Measurements from ENCODE around the gene COL11A2.
"Not testable (repeated sequence)": the region's sequence is repeated elsewhere in the genome, so short reads cannot be mapped to it uniquely, and the experiment has no call there.

COL11A2 gene

GRCh38 chr6:33192105-33192646, at the start of gene COL11A2:
TSS of gene COL11A2 (minus strand) at chr6:33192467. CDS start at chr6:33192240, 227 bp downstream.
- H3K4me3 ChIP-seq (ENCODE audit: low read length), result peak within 1 kb of the TSS; percentile 37
- TF ChIP-seq CTCF (IDR thresholded peaks at IDR 0.05; ENCODE audit: insufficient read depth, low read depth, low read length, missing control alignments), result no peak
- no peak for DNase-seq (ENCODE audit: low read depth)

- DNase-seq (ENCODE audit: low read depth), result no peak
- no peak overlapping the region for H3K4me3 ChIP-seq (ENCODE audit: low read length)
- no peak for TF ChIP-seq CTCF (IDR thresholded peaks at IDR 0.05; ENCODE audit: insufficient read depth, low read depth, low read length, missing control alignments)
Observed at GRCh38 chr6:33241968-33242367, 49.7 kb upstream of the COL11A2 start.

- H3K4me3 ChIP-seq (ENCODE audit: low read length), result no peak overlapping the region
- TF ChIP-seq CTCF (IDR thresholded peaks at IDR 0.05; ENCODE audit: insufficient read depth, low read depth, low read length, missing control alignments), result no peak
- DNase-seq (ENCODE audit: low read depth), result no peak
Observed at GRCh38 chr6:33237741-33238140, 45.5 kb upstream of the COL11A2 start.

- no peak for DNase-seq (ENCODE audit: low read depth)
- TF ChIP-seq CTCF (IDR thresholded peaks at IDR 0.05; ENCODE audit: insufficient read depth, low read depth, low read length, missing control alignments), result no peak
- no peak overlapping the region for H3K4me3 ChIP-seq (ENCODE audit: low read length)
Observed at GRCh38 chr6:33236852-33237251, 44.6 kb upstream of the COL11A2 start.

- no peak for DNase-seq (ENCODE audit: low read depth)
- H3K4me3 ChIP-seq (ENCODE audit: low read length), result no peak overlapping the region
- TF ChIP-seq CTCF (IDR thresholded peaks at IDR 0.05; ENCODE audit: insufficient read depth, low read depth, low read length, missing control alignments), result no peak
Observed at GRCh38 chr6:33236328-33236727, 44.1 kb upstream of the COL11A2 start.

- no peak for TF ChIP-seq CTCF (IDR thresholded peaks at IDR 0.05; ENCODE audit: insufficient read depth, low read depth, low read length, missing control alignments)
- no peak overlapping the region for H3K4me3 ChIP-seq (ENCODE audit: low read length)
- DNase-seq (ENCODE audit: low read depth), result no peak
Observed at GRCh38 chr6:33235221-33235634, 43.0 kb upstream of the COL11A2 start.

GRCh38 chr6:33226503-33227120, 34.3 kb upstream of the COL11A2 start:
- H3K4me3 ChIP-seq (ENCODE audit: low read length); DNase-seq (ENCODE audit: low read depth): not testable (repeated sequence)
